Smooth muscle cell (in vitro differentiated cells): Measurements from ENCODE around the gene HYCC2. TPM values are rescaled to one million over a fixed set of nuclear protein-coding genes. Genes with fewer than 3 reads are reported as not detected.

Experiments used
- polyA plus RNA-seq: library from polyadenylated mRNA; unstranded; fragments of >200 nt; fragmentation: Nextera tagmentation; extraction: Ambion mirVana; gene quantifications from 2 replicates; pipeline ENCODE4 v1.2.1, GENCODE V29; 2016
- small RNA-seq: library from RNA; depleted of rRNA; stranded (forward); fragments of <200 nt; gene quantifications from one replicate; pipeline ENCODE3, GENCODE V24; 2014
- total RNA-seq: library from RNA; depleted of rRNA; stranded (reverse); fragments of >200 nt; gene quantifications from 2 replicates; pipeline ENCODE4 v1.2.3, GENCODE V29; 2014

HYCC2 gene
- total and polyA plus RNA-seq, 2 experiments from 2014 or later = 3.6 to 15.1 TPM

Small RNAs within 50 kb of the gene (small RNA-seq; reads per million reads assigned to genes)
- gene RNU6-1206P = not detected

Other genes with a start within 250 kb of the HYCC2 start
- gene CLK1, start 207.0 kb downstream of the HYCC2 start, total RNA-seq = 87.8 and 106 TPM in 2 replicates
- 25.7 and 32.4 TPM in 2 replicates for gene CLK1, start 207.0 kb downstream of the HYCC2 start, polyA plus RNA-seq
- gene PPIL3, start 182.6 kb downstream of the HYCC2 start, total RNA-seq = 62.8 and 70.1 TPM in 2 replicates
- 42.5 and 44.2 TPM in 2 replicates for gene PPIL3, start 182.6 kb downstream of the HYCC2 start, polyA plus RNA-seq
- gene NIF3L1, start 182.3 kb downstream of the HYCC2 start, total RNA-seq = 28.8 and 39.7 TPM in 2 replicates
- gene NIF3L1, start 182.3 kb downstream of the HYCC2 start, polyA plus RNA-seq = 22.3 and 24.0 TPM in 2 replicates
- gene ORC2, start 108.0 kb downstream of the HYCC2 start, total RNA-seq = 11.5 and 16.0 TPM in 2 replicates
- gene ORC2, start 108.0 kb downstream of the HYCC2 start, polyA plus RNA-seq = 7.1 and 8.3 TPM in 2 replicates
- gene NDUFB3, start 330 bp upstream of the HYCC2 start, total RNA-seq = 88.6 and 89.0 TPM in 2 replicates
- 201 and 216 TPM in 2 replicates for gene NDUFB3, start 330 bp upstream of the HYCC2 start, polyA plus RNA-seq
- 27.1 and 42.5 TPM in 2 replicates for gene CFLAR, start 44.5 kb upstream of the HYCC2 start, total RNA-seq
- 16.0 and 24.0 TPM in 2 replicates for gene CFLAR, start 44.5 kb upstream of the HYCC2 start, polyA plus RNA-seq
- 0.36 and 0.90 TPM in 2 replicates for gene CASP10, start 111.5 kb upstream of the HYCC2 start, total RNA-seq
- gene CASP10, start 111.5 kb upstream of the HYCC2 start, polyA plus RNA-seq = 0.86 and 1.1 TPM in 2 replicates
- gene CASP8, start 188.9 kb upstream of the HYCC2 start, total RNA-seq = 6.6 and 12.9 TPM in 2 replicates
- 5.3 and 5.7 TPM in 2 replicates for gene CASP8, start 188.9 kb upstream of the HYCC2 start, polyA plus RNA-seq